Measurements from ENCODE around the gene RPL5. TPM values are rescaled to one million over a fixed set of nuclear protein-coding genes. Genes with fewer than 3 reads are reported as not detected.

RPL5 gene
- total RNA-seq, 2 experiments from 2014 or later, result 1,677 to 1,713 TPM

GRCh38 chr1:92886886-92887419 is 55.1 kb downstream of the RPL5 start:
- DNase-seq, result no peak
- no peak overlapping the region for H3K4me3 Mint-ChIP-seq
- H3K27me3 Mint-ChIP-seq, result no peaks in the 10 kb centered on the region
- H3K4me1 Mint-ChIP-seq, result peaks cover 19% of the 10 kb centered on the region
- H3K9me3 Mint-ChIP-seq, result peaks cover 10% of the 10 kb centered on the region
- H3K36me3 Mint-ChIP-seq, result peaks cover 12% of the 10 kb centered on the region
- no peak overlapping the region for H3K27ac Mint-ChIP-seq

- Mint-ChIP-seq H3K4me1 (peaks cover 19% of the 10 kb centered on the region), H3K9me3 (peaks cover 12% of the 10 kb centered on the region), H3K27ac (no peak overlapping the region), H3K27me3 (no peaks in the 10 kb centered on the region), H3K36me3 (peaks cover 17% of the 10 kb centered on the region), H3K4me3 (no peak overlapping the region)
- DNase-seq, result no peak
Observed at GRCh38 chr1:92887465-92887864, 55.6 kb downstream of the RPL5 start.

Other genes starting within 250 kb of the RPL5 start
- 10 to 100 TPM; 13.6 to 13.8 TPM for gene EVI5, start 46.9 kb upstream of the RPL5 start, total RNA-seq
- gene DIPK1A, start 129.4 kb downstream of the RPL5 start, total RNA-seq, result 1 to 10 TPM; 8.4 to 9.4 TPM
- gene MTF2, start 247.2 kb downstream of the RPL5 start, total RNA-seq, result 10 to 100 TPM; 49.6 to 59.4 TPM

All from activated naive CD8-positive, alpha-beta T cell treated with anti-CD3 and anti-CD28 coated beads for 36 hours (primary cell).